Midbrain (tissue), 1 donor: ENCODE results near the gene PARVB.

Experiments
- DNase-seq: peaks from one replicate; lab custom pipeline; 2025; lab: John Stamatoyannopoulos, UW

The PARVB gene

DNA sequence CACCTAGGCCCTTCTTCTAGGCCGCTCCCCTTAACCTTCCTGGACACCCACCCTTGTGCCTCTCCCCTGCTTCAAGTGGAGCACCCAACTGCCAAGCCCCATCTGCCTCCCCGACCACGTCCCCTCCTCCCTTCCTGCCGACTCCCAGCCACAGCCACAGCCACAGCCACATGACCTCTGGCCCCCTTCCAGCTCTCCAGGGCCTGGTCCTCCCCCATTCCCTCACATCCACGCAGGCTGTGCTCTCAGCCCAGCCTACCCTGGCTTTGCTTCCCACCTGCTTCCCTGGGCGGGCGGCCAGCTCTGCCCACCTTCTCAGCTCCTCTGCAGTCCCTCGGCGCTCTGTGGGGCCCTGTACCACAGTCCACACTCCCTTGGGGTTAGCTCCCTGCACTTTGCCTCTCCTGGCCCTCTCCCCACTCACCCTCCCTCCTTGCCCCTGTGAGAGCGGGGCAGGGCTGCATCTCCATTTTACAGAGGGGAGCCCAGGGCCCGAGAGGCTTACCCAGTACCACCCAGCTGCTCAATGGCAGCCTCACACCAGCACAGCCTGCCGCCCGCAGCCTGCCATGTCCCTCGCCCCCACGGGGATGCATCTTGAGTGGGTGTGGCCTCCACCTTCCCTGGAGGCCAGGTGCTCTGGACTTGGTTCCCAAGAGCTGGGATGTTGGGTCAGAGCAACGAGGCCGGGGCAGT lies 176.9 kb downstream of the PARVB start:
- DNase-seq, result no peak

DNA sequence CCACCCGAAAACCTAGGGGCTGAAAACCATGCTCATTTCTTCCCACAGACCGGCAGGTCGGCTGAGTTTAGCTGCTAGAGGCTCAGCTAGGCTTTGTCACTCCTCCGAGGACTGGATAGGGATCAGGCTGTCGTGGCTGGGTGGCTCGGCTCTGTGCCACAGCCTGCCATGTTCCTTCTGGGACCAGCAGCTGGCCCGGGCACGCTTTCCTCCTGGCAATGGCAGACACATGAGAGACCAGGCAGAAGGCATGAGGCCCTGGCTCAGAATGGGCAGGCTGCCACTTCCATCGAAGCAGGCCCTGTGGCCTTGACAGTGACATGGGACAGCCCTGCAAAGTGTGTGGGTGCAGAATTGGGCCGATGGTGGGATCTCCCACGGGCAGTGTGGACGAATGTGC lies 177.6 kb downstream of the PARVB start:
- no peak for DNase-seq

DNA sequence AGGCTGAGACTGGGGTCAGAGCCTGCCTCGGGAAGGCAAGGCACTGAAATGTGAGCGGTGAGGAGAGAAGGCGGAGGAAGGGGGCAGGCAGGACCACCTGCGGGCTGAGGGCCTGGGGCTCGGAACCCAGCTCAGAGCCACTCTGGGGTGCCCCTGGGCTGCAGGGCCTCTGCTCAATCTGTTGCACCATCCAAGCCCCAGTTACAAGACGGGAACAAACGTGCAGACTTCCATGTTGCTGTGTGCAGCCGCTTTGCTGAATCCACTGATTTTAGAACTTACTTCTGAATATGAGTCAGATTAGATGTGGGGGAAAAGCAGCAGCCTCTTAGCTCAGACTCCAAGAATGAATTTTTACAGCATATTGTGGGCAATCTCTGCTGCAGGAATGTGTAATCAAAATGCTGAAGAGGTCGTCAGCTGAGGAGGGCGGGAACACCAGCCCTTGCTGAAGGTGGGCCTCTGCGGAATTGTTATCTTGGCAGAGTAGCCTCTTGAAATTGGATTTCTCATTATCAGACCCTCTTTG lies 178.2 kb downstream of the PARVB start:
- no peak for DNase-seq

DNA sequence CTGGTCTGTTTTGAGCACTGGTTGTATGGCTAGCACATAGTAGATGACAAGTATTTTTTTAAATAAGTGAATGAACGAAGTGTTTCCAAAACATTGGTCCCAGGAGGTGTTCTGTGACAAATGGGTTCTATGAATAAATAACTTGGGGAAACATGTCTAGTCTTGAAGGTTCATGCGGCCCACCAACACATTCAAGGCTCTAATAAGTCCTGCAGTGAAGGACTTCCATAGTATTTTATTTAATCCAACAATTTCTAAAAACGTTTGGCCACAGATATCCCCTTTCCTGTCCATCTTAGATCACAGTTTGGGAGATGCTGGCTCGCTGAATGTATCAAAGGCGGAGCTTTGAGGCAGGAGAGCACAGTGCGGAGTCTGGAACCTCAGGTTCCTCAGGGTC lies 179.1 kb downstream of the PARVB start:
- DNase-seq, result no peak

DNA sequence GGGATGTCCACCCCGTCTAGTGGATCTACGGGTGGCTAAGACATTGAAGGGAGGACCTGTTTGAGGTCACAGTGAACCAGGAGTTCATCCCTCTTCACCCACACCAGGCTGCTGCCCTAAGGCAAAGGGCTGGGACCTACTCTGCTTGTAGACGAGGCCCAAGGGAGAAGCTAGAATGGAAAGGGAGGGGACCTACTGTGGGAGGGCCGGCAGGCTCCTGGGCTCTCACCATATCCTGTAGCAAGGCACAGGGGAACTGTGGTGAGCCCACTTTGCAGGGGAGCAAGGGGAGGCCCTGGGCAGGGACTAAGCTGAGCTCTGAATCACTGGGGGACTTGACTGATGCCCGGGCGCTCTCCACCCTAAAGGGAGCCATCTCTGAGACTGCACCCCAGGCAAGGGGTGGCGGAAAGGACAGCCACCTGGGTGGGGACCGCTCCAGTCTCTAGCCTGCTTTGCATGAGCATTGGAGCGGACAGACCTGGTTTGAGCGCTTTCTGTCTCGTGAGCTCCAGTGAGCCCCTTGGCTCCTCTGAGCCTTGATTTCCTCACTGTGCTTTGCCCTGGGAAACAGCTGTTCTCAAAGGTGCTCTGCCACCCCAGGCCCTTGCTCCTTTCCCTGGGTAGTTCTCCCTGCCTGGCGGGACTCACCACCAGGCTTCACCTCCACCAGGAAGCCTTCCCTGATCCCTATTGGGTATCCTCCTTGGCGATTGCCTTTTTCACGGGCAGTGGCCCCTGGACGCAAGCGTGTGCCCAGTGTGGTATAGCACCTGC lies 180.8 kb downstream of the PARVB start:
- no peak for DNase-seq

DNA sequence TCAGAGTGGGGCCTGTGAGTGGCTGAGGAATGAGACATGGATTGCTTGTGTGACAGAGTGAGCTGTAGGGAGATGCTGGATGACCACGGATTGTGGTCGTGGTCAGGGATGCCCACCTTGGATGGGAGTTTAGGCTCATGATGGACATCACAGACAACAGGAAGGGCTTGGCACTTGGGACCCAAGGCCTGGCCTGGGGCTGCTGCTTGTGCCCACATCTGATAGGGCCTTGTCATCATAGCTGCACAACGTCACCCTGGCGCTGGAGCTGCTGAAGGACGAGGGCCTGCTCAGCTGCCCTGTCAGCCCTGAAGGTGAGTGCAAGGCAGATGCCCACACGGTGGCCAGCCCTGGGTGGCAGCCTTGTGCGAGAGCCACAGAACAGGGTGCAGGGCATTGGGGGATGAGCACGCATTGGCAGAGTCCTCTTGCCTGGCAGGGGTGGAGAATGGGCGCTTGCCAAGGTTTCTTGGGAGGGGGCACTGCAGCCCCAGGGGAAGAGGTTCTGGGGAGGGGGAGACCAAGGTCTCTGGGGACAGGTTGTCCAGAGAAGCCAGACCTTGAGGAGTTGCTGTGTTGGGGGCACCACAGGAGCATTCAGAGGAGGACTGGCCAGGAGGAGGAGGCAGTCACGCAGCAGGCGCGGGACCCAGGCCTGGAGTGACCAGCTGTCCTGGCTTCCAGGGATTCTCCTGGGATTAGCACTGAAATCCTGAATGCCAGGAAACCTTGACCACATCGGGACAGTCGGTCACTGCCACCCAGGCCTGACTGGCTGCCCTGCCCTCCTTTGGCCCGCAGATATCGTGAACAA lies 181.6 kb downstream of the PARVB start:
- no peak for DNase-seq

DNA sequence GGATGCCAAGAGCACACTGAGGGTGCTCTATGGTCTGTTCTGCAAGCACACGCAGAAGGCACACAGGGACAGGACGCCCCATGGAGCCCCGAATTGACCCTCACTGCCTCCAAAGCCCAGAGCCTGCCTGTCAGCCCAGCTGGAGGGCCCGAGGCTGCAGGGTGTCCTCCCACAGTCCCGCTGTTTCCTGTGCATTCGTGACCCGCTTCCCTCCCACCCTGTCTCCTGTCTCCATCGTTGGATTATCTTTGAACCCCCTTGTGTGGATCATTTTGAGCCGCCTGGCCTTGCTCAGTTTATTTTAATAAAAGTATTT lies 182.2 kb downstream of the PARVB start:
- DNase-seq, result no peak

DNA sequence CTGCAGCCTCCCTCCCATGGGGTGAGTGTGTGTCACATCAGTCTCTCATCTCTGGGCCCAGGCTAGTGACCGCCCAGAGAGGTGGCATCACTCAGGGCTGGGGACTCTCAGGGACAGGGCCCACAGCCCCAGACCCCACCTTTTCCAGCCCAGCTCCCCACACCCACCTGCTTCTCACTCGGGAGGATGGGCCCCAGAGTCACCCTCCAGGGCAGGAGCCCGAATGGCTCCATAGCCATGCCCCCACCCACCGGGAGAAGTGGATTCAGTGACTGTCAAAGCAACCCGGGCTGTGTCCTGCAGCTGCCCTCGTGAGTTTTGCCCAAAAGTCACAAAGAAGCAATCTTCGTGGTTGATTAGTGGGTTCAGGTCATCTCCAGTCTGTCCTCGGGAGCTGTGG lies 182.6 kb downstream of the PARVB start:
- no peak for DNase-seq

DNA sequence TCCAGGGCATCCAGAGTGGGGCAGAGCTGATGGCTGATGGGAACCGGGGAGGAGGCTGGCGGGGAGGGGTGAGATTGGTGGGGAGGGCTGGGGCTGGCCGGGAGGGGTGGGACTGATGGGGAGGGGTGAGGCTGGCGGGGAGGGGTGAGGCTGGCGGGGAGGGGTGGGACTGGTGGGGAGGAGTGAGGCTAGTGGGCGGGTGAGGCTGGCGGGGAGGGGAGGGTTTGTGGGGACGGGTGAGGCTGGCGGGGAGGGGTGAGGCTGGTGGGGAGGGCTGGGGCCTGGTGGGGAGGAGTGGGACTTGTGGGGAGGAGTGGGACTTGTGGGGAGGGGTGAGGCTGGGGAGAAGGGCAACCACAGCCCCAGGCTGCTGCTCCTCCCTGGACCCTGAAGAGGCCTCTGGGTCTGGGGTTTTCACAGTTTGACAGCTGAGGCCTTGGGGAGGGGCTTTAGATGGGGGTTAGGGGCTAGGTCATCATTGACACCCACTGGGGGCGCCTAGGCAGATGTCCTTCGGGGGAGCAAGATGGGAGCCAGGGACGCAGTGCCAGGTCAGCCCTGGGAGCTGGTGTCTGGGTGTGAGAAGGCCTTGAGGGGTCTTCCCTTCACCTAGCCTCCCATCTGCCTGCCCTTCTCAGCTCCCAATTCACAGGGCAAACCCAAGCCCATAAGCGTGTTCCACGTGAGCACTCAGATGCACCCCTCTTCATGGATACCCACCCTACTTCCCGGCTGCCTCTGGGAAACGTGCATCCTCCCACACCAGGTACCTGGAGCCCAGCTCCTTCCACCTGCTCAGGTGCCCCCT lies 183.3 kb downstream of the PARVB start:
- no peak for DNase-seq

DNA sequence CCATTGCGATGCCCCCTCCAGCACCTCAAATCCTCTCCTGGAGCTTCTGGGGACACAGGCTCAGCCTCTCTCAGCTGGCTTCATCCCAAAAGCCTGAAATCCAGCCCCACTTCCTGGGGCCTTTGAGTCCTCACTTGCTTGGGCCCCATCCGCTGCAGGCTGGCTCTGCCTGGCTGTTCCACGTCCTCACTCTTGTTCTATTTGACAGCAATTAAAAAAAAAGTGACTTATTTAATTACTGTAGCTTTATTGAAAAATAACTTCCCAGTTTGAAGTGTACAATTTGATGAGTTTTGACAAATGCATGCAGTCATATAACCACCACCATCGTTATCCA lies 183.8 kb downstream of the PARVB start:
- DNase-seq, result no peak

DNA sequence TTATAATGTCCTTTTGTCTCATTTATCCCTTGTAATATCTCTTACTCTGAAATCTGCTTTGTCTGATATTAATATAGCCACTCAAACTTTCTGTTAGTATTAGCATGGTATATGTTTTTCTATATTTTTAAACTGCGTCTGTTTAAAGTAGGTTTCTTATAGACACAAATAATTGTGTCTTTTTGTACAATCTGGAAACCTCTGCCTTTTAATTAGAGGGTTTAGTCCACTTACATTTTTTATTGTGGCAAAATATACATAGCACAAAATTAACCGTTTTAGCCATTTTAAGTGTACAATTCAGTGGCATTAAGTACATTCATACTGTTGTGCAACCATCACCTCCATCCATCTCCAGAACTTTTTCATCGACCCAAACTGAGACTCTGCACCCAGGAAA lies 185.2 kb downstream of the PARVB start:
- DNase-seq, result no peak

DNA sequence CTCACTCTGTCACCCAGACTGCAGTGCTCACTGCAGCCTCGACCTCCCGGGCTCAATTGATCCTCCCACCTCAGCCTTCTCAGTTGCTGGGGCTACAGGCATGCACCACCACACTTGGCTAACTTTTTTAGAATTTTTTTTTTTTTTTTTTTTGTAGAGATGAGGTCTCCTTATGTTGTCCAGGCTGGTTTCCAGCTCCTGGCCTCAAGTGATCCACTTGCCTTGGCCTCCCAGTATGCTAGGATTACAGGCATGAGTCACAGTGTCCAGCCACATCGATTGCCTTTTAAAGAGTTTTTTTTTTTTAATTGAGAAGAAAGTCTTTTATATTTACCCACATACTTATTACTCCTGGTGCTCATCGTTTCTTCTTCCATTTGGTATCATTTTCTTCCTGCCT lies 186.6 kb downstream of the PARVB start:
- DNase-seq, result no peak

DNA sequence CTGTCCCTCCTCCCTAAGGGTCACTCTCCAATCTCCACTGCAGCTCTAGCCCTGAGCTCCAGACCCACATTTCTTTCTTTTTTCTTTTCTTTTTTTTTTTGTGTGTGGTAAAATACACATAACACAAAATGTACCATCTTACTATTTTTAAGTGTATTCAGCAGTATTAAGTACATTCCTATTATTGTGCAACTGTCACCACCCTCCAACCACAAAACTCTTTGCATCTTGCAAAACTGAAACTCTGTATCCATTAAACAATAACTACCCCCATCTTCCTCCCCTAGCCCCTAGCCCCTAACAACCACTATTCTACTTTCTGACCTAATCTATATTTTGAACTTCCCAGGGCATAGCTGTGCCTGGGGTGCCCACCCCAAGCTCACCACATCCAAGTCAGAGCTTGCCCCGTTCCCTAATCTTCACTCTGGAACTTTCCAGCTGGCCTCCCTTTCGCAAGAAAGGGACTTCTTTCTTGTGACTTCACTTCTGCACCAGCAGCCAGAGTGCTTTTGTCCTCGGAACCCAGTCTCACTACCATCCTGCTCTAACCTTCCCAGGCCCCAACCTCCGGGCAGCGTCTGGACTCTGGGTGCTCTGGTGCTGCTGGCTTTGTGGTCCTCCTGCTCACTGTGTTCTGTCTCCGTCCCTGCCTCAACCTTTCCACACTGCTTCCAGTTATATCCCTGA lies 187.3 kb downstream of the PARVB start:
- DNase-seq, result no peak

DNA sequence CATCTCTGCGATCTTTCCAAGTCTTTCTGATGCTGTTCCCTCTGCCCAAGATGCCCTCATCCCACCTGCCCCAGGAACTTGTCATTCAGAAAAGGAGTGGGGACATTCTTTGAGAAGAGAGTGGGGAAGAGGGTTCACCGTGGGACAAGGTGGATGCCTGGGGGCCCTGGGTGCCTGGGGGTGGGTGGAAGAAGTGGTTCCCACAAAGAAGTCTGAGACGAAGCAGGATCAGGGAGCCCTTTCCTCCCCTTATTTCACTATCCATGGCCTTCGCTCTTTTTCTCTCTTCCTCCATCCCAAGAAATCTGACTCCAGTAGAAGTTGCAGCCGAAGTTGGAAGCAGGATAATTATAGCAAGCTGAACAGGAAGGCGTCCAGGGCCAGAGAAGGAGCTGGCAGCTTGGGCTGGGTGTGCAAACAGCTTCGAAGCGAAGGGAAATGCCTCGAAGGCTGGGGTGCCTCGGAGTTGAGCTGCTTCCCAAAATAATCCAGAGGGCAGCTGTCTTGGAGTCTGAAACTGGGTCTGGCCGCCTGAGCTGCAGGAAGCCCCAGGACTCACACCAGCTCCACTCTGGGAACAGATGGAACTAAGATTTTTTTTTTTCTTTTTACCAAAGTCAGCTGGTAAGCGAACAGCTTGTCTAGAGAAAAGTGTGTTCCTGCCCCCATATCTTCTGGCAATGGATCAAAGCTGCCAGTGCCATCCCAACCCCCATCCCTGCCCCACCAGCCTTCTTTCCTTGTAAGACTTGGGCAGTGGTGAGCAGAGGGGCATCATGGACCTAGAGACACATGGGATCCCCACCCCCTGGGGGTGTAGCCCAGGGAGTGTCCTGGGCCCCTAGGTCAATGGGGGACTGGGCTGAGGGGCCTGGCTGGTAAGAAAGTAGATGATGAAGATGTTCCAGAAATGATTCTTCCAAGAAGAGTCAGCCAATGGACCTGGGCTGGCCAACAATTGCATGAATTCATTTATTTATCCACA lies 188.1 kb downstream of the PARVB start:
- DNase-seq, result no peak

DNA sequence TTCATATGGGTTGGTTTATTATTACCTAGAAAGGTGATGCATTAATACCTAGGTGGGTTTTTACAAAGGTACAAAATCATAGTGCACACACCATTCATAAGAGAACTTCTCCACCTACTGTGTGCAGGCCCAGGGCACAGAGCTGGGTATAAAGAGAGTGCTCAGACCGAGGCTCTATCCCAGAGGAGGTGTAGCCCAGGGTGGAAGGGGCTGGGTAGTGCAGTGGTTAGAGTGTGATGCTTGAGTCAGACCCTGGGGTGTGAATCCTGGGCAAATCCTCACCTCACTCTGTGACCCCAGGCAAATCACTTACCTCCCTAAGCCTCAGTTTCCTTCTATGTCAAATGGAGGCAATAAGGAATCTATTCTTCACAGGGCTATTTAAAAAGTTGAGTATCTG lies 188.8 kb downstream of the PARVB start:
- no peak for DNase-seq

DNA sequence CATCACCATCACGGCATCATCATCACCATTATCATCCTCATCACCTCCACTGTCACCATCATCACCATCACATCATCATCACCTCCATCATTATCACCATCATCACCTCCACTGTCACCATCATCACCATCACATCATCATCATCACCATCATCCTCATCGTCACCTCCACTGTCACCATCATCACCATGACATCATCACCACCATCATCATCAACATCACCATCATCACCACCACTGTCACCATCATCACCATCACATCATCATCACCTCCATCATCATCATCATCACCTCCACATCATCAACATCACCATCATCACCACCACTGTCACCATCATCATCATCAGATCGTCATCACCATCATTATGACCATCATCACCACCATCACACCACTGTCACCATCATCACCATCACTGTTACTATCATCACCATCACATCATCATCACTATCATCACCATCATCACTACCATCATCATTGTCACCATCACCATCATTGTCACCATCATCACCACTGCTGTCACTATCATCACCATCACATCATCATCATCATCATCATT lies 189.5 kb downstream of the PARVB start:
- DNase-seq, result no peak

DNA sequence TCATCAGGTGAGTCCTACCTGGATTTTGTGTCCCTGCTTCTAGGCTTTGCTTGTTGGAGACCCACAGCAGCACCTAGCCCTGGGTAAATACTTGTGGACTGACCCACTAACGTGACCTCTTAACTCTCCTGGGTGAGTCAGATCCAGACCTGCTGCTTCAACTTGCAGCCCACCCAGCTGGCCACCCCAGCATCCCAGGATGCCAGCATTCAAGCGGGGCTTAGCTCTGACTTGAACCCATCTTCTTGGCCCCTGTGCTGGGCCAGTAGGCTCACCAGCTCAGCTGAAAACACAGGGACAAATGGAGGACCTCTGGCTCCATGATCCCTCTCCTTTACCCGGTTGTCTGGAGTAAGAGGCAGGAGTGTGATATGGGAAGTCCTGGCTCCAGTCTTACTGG lies 190.1 kb downstream of the PARVB start:
- no peak for DNase-seq

DNA sequence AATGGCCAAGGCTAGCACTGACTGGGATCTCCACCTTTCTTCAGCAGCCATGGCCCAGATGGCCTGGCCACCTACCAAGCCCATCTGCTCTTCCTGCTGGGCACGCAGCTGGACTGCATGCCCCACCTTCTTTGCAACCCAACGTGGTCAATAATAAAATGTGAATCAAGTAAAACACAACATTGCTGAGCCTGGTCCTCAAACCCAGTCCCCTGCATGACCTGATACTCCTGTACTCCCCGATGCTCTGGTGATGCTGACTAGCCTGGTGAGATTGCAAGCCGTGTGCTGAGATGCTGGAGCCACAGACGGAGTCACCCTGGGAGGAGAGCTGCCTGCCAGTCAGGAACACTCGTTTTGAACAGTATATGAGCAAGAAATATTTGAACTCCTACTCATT lies 190.7 kb downstream of the PARVB start:
- DNase-seq, result no peak

DNA sequence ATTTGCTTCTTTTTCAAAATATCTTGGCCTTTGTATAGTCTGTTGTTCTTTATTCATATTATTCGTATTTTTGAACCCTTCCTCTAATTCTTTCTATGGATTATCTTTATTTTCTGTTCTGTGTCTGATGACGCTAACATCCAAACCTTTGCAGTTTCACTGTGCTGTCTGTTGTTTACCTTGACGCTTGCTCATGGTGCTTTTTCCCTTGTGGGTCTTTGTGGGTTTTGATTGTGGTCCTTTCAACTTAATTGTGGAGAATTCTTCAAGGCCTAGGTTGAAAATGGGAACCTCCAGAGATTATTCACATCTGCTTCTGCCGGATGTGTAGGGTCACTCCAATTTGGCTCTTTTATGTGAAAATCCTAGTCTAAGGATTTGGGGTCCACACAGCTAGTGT lies 191.2 kb downstream of the PARVB start:
- DNase-seq, result no peak

DNA sequence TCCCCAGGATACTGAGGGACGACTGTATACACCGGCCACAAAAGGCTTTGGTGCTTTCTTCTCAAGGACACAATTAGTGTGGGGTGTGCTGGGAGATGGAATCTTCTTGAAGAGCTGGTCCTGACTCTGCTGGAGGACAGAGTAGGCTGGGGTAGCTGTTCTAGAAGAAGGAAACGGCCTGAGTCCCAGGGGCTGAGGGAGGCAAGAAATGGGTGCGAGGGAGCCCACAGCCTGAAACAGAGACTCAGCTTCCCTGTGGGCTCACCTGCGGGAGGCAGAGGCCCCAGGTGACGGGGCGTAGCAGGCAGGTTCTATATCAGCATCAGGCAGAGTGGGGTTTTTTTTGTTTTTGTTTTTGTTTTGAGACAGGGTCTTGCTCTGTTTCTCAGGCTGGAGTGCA lies 193.2 kb downstream of the PARVB start:
- DNase-seq, result no peak
